CD14-positive monocyte (primary cell): ENCODE measurements around the gene HMCN2. TPM values are rescaled to one million over a fixed set of nuclear protein-coding genes. Genes with fewer than 3 reads are reported as not detected.

Source experiments
- DNase-seq, 3 donors: peaks; one replicate each; pipeline ENCODE4 v3.0.0-alpha.2; 2011 to 2022
- H2AFZ ChIP-seq: 2 replicates; pipeline ENCODE4 v1.6.0; 2012; ENCODE audit warnings: mild to moderate bottlenecking, low read depth, low read length, inconsistent platforms; ENCODE audit not compliant: insufficient read depth, poor library complexity, severe bottlenecking
- H3K27ac ChIP-seq, 2 donors: 1 replicate in 1 of 2; 2 replicates in 1 of 2; pipeline ENCODE4 v1.5.1; 2012 to 2013; ENCODE audit warnings: low read length in 2 of 2, control low read depth in 1 of 2, inconsistent platforms in 1 of 2, low read depth in 1 of 2, mild to moderate bottlenecking in 1 of 2
- H3K27me3 ChIP-seq, 2 donors: one replicate each; pipeline versions ENCODE4 v1.6.0 to v1.6.1; 2011 to 2013; ENCODE audit warnings: low read length in 2 of 2; ENCODE audit not compliant: control insufficient read depth in 2 of 2, insufficient read depth in 2 of 2
- H3K36me3 ChIP-seq, 2 donors: replicated peaks in 1 of 2; 1 replicate in 1 of 2; 2 replicates in 1 of 2; pipeline versions ENCODE4 v1.5.1 to v1.6.1; 2012 to 2013; ENCODE audit warnings: low read length in 2 of 2, control low read depth in 1 of 2, inconsistent platforms in 1 of 2, mild to moderate bottlenecking in 1 of 2; ENCODE audit not compliant: insufficient read depth in 2 of 2, control insufficient read depth in 1 of 2
- H3K4me1 ChIP-seq, 2 donors: 1 replicate in 1 of 2; 2 replicates in 1 of 2; pipeline versions ENCODE4 v1.5.1 to v1.6.1; 2012 to 2013; ENCODE audit warnings: low read length in 2 of 2, control low read depth in 1 of 2, inconsistent platforms in 1 of 2, mild to moderate bottlenecking in 1 of 2, moderate library complexity in 1 of 2; ENCODE audit not compliant: insufficient read depth in 2 of 2, control insufficient read depth in 1 of 2
- H3K4me2 ChIP-seq: replicated peaks from 2 replicates; pipeline ENCODE3; 2012; ENCODE audit warnings: low read length, moderate library complexity, mild to moderate bottlenecking; ENCODE audit not compliant: poor library complexity, severe bottlenecking; ENCODE audit errors: extremely low read depth
- H3K4me3 ChIP-seq, 3 experiments: fragments of 200-600 bp in 1 of 3; sonication (generic) in 1 of 3; replicated peaks in 1 of 3; 1 replicate in 2 of 3; 2 replicates in 1 of 3; pipeline ENCODE4 v1.5.1; 2011 to 2013; ENCODE audit warnings: low read length in 3 of 3, mild to moderate bottlenecking in 3 of 3, control low read depth in 2 of 3, low read depth in 2 of 3, inconsistent platforms in 1 of 3, moderate library complexity in 1 of 3
- H3K79me2 ChIP-seq: 2 replicates; pipeline ENCODE4 v1.6.0; 2012; ENCODE audit warnings: mild to moderate bottlenecking, control low read depth, inconsistent platforms, low read length, moderate library complexity; ENCODE audit not compliant: insufficient read depth
- H3K9ac ChIP-seq: 2 replicates; pipeline ENCODE4 v1.6.0; 2017; ENCODE audit warnings: low read length, mild to moderate bottlenecking; ENCODE audit not compliant: insufficient read depth, poor library complexity, severe bottlenecking
- H3K9me3 ChIP-seq, 2 donors: replicated peaks in 1 of 2; 1 replicate in 1 of 2; 2 replicates in 1 of 2; pipeline versions ENCODE4 v1.5.1 to v1.6.1; 2012 to 2013; ENCODE audit warnings: low read length in 2 of 2, control low read depth in 1 of 2; ENCODE audit not compliant: control insufficient read depth in 1 of 2, insufficient read depth in 1 of 2
- H4K20me1 ChIP-seq: 2 replicates; pipeline ENCODE4 v1.6.0; 2012; ENCODE audit warnings: mild to moderate bottlenecking, low read length, control low read depth, moderate library complexity; ENCODE audit not compliant: insufficient read depth
- H3K27ac Mint-ChIP-seq, 7 donors: one replicate each; pipeline ENCODE4 v1.8.0; 2020; ENCODE audit warnings: mild to moderate bottlenecking in 7 of 7, mixed read lengths in 7 of 7, moderate library complexity in 6 of 7, inconsistent platforms in 2 of 7
- H3K27me3 Mint-ChIP-seq, 3 donors: one replicate each; pipeline ENCODE4 v1.8.0; 2021 to 2022; ENCODE audit warnings: low read depth in 3 of 3, mild to moderate bottlenecking in 3 of 3, mixed read lengths in 3 of 3, moderate library complexity in 3 of 3, inconsistent platforms in 1 of 3
- H3K36me3 Mint-ChIP-seq, 2 donors: one replicate each; pipeline ENCODE4 v1.8.0; 2020; ENCODE audit warnings: mixed read lengths in 2 of 2, inconsistent platforms in 1 of 2, mild to moderate bottlenecking in 1 of 2
- H3K4me1 Mint-ChIP-seq: one replicate; pipeline ENCODE4 v1.8.0; 2020; ENCODE audit warnings: mild to moderate bottlenecking, mixed read lengths
- H3K4me3 Mint-ChIP-seq, 2 donors: one replicate each; pipeline ENCODE4 v1.8.0; 2020; ENCODE audit warnings: mild to moderate bottlenecking in 2 of 2, mixed read lengths in 2 of 2, moderate library complexity in 1 of 2
- H3K9me3 Mint-ChIP-seq, 7 donors: one replicate each; pipeline ENCODE4 v1.8.0; 2020 to 2022; ENCODE audit warnings: mixed read lengths in 7 of 7, mild to moderate bottlenecking in 6 of 7, moderate library complexity in 6 of 7, inconsistent platforms in 2 of 7
- CTCF ChIP-seq: fragments of 200-600 bp; IDR thresholded peaks from one replicate; pipeline ENCODE4 v1.8.0; 2022; ENCODE audit warnings: antibody characterized with exemption, mild to moderate bottlenecking
- WGBS: methylation state at CpG from one replicate; pipeline ENCODE4 v1.1.5; 2013; ENCODE audit warnings: missing lambda C conversion rate; ENCODE audit not compliant: insufficient coverage; 5-methylcytosine and 5-hydroxymethylcytosine counted together
- intact Hi-C, 2 donors: fragments of 100-400 bp; cut with micrococcal nuclease; formaldehyde crosslinking; loops; one replicate each; pipeline versions ENCODE4 v1.15.0 to v1.15.1; 2023
- polyA plus RNA-seq, 3 donors: library from polyadenylated mRNA; depleted of rRNA in 1 of 3; unstranded in 2 of 3; stranded (reverse) in 1 of 3; fragments of 300-500 nt in 2 of 3; fragments of >200 nt in 1 of 3; fragmentation: Illumina TruSeq in 2 of 3; gene quantifications; 1 replicate in 2 of 3; 2 replicates in 1 of 3; pipeline ENCODE4 v1.2.3, GENCODE V29; 2012 to 2021

Gene HMCN2
- polyA plus RNA-seq, 3 donors: not detected

GRCh38 chr9:130356033-130356432, 90.5 kb downstream of the HMCN2 start:
- Histone ChIP-seq H3K4me3 (no peak overlapping the region), H2AFZ (no peak overlapping the region), H3K4me1 (no peaks in the 10 kb centered on the region), H4K20me1 (no peaks in the 10 kb centered on the region), H3K4me2 (no peak overlapping the region), H3K27ac (no peak overlapping the region), H3K79me2 (no peaks in the 10 kb centered on the region), H3K9me3 (no peaks in the 10 kb centered on the region), H3K9ac (no peak overlapping the region), H3K36me3 (no peaks in the 10 kb centered on the region), H3K27me3 (no peaks in the 10 kb centered on the region)
- no peak for DNase-seq
- Mint-ChIP-seq H3K27ac (no peak overlapping the region), H3K4me1 (no peaks in the 10 kb centered on the region), H3K4me3 (no peak overlapping the region), H3K36me3 (no peaks in the 10 kb centered on the region), H3K9me3 (peaks cover 0 to 4% (median 0%) of the 10 kb centered on the region in 7 donors), H3K27me3 (peaks cover 0 to 4% (median 4%) of the 10 kb centered on the region in 3 donors)
- intact Hi-C loops: no loop called here
- 87% methylated on average over 13 of the region's 13 CpGs for WGBS
- TF ChIP-seq CTCF: no peak

GRCh38 chr9:130356877-130357584, 91.5 kb downstream of the HMCN2 start:
- intact Hi-C loops: no loop called here
- H3K4me3 Mint-ChIP-seq: no peak overlapping the region

More at GRCh38 chr9:130356877-130357584, 91.5 kb downstream of the HMCN2 start:
- Histone ChIP-seq H3K4me3 (no peak overlapping the region), H3K79me2 (no peaks in the 10 kb centered on the region), H3K27me3 (no peaks in the 10 kb centered on the region), H3K4me1 (no peaks in the 10 kb centered on the region), H3K27ac (no peak overlapping the region), H2AFZ (no peak overlapping the region), H4K20me1 (no peaks in the 10 kb centered on the region), H3K9me3 (no peaks in the 10 kb centered on the region), H3K4me2 (no peak overlapping the region), H3K36me3 (no peaks in the 10 kb centered on the region), H3K9ac (no peak overlapping the region)
- H3K27me3 Mint-ChIP-seq: peaks cover 0 to 4% (median 2%) of the 10 kb centered on the region in 3 donors
- TF ChIP-seq CTCF: no peak
- H3K27ac Mint-ChIP-seq: no peak overlapping the region
- DNase-seq: no peak
- no peaks in the 10 kb centered on the region for H3K36me3 Mint-ChIP-seq
- 92% methylated on average over 1 of the region's 1 CpG for WGBS
- no peaks in the 10 kb centered on the region for H3K9me3 Mint-ChIP-seq
- H3K4me1 Mint-ChIP-seq: no peaks in the 10 kb centered on the region
